ENCODE results near the gene RBPJ. TPM values are rescaled to one million over a fixed set of nuclear protein-coding genes. Genes with fewer than 3 reads are reported as not detected.

The RBPJ gene
- total RNA-seq, 2 experiments from 2014 or later, result 150 to 151 TPM

DNA sequence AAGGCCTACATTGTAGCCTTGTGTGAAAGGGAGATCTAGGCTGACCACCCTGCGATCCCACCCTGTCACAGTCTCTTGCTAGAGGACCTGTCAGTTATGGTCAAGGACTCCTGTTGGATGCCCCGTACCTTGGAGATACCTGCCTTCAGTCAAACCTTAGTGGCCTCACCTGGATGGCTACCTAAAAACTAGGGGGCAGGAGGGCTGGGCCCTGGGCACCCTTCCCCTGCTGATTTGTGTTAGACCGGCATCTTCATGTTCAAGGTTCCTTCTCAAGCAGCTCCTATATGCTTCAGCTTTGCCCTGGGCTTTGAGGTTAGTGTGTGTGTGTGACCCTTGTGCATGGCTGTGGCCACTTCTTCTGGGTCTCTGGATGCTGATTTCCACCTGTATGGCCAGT, 134.1 kb downstream of the RBPJ start:
- ChIA-PET POLR2A (no interaction called here), CTCF (no interaction called here)
- Mint-ChIP-seq H3K4me1 (ENCODE audit: low read depth) (peaks cover 16% of the 10 kb centered on the region), H3K36me3 (ENCODE audit: low read depth) (no peaks in the 10 kb centered on the region), H3K27me3 (no peaks in the 10 kb centered on the region), H3K27ac (no peak overlapping the region), H3K4me3 (no peak overlapping the region), H3K9me3 (no peaks in the 10 kb centered on the region)
- ATAC-seq (no peak), DNase-seq (no peak)
- TF ChIP-seq, protein P1, sequence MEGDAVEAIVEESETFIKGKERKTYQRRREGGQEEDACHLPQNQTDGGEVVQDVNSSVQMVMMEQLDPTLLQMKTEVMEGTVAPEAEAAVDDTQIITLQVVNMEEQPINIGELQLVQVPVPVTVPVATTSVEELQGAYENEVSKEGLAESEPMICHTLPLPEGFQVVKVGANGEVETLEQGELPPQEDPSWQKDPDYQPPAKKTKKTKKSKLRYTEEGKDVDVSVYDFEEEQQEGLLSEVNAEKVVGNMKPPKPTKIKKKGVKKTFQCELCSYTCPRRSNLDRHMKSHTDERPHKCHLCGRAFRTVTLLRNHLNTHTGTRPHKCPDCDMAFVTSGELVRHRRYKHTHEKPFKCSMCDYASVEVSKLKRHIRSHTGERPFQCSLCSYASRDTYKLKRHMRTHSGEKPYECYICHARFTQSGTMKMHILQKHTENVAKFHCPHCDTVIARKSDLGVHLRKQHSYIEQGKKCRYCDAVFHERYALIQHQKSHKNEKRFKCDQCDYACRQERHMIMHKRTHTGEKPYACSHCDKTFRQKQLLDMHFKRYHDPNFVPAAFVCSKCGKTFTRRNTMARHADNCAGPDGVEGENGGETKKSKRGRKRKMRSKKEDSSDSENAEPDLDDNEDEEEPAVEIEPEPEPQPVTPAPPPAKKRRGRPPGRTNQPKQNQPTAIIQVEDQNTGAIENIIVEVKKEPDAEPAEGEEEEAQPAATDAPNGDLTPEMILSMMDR (IDR thresholded peaks at IDR 0.05), result no peak
- intact Hi-C loops (cut with micrococcal nuclease), result loop anchor here (5.0 to 10.0 kb wide), 3 partner anchors 270 to 557 kb away; partner anchors contain the start of gene STIM2

DNA sequence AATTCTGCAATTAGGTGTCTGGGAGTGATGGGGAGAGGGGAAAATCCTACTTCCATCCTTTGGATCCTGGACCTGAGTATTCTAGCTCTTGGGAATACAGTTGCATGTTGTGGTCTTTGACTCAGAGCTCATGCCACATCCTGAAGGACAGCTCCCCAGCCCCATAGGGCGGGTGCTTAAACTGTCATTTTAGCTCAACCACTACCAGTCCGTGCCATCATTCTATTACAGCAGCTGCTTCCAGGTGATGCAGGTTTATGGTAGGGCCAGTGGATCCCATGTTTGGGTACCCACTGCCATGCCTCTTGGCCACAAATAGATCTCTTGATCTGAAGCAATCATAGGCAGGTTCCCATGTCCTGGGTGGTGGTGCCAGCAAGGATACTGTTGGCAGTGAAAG, 134.8 kb downstream of the RBPJ start:
- DNase-seq (no peak), ATAC-seq (no peak)
- intact Hi-C loops (cut with micrococcal nuclease), result loop anchor here (5.0 to 10.0 kb wide), 3 partner anchors 269 to 557 kb away; partner anchors contain the start of gene STIM2
- Mint-ChIP-seq H3K27ac (no peak overlapping the region), H3K4me3 (no peak overlapping the region), H3K36me3 (ENCODE audit: low read depth) (no peaks in the 10 kb centered on the region), H3K27me3 (no peaks in the 10 kb centered on the region), H3K4me1 (ENCODE audit: low read depth) (peaks cover 16% of the 10 kb centered on the region), H3K9me3 (no peaks in the 10 kb centered on the region)
- CTCF ChIA-PET, result no interaction called here
- POLR2A ChIA-PET, result no interaction called here
- TF ChIP-seq, protein P1 (IDR thresholded peaks at IDR 0.05), result no peak

GRCh38 chr4:26457412-26457811, 136.6 kb downstream of the RBPJ start:
- CTCF ChIA-PET, result interaction anchor here (0.9 to 1.1 kb wide), 2 partner anchors 12 to 111 kb away, joined by 3 to 4 read pairs; no protein-coding TSS in a partner anchor
- H3K4me1 Mint-ChIP-seq (ENCODE audit: low read depth), result peaks cover 16% of the 10 kb centered on the region
- TF ChIP-seq, protein P1 (IDR thresholded peaks at IDR 0.05), result no peak
- no peaks in the 10 kb centered on the region for H3K27me3 Mint-ChIP-seq
- H3K27ac Mint-ChIP-seq, result no peak overlapping the region
- intact Hi-C loops (cut with micrococcal nuclease), result loop anchor here (5.0 to 10.0 kb wide), 3 partner anchors 267 to 555 kb away; partner anchors contain the start of gene STIM2
- ATAC-seq (no peak), DNase-seq (no peak)
- H3K4me3 Mint-ChIP-seq, result no peak overlapping the region
- POLR2A ChIA-PET, result no interaction called here
- H3K36me3 Mint-ChIP-seq (ENCODE audit: low read depth), result no peaks in the 10 kb centered on the region
- H3K9me3 Mint-ChIP-seq, result no peaks in the 10 kb centered on the region

GRCh38 chr4:26458157-26458561, 137.3 kb downstream of the RBPJ start:
- ChIA-PET POLR2A (no interaction called here), CTCF (interaction anchor here (0.9 to 1.1 kb wide), 3 partner anchors 12 to 110 kb away, joined by 3 to 4 read pairs (median 4); no protein-coding TSS in a partner anchor)
- intact Hi-C loops (cut with micrococcal nuclease), result loop anchor here (5.0 to 10.0 kb wide), 3 partner anchors 267 to 554 kb away; partner anchors contain the start of gene STIM2
- Mint-ChIP-seq H3K27ac (peak overlapping the region; percentile 30), H3K36me3 (ENCODE audit: low read depth) (no peaks in the 10 kb centered on the region), H3K4me1 (ENCODE audit: low read depth) (peaks cover 16% of the 10 kb centered on the region), H3K27me3 (no peaks in the 10 kb centered on the region), H3K9me3 (no peaks in the 10 kb centered on the region), H3K4me3 (no peak overlapping the region)
- DNase-seq, result peak; percentile 20
- ATAC-seq, result peak; percentile 13
- TF ChIP-seq, protein P1 (IDR thresholded peaks at IDR 0.05), result no peak

DNA sequence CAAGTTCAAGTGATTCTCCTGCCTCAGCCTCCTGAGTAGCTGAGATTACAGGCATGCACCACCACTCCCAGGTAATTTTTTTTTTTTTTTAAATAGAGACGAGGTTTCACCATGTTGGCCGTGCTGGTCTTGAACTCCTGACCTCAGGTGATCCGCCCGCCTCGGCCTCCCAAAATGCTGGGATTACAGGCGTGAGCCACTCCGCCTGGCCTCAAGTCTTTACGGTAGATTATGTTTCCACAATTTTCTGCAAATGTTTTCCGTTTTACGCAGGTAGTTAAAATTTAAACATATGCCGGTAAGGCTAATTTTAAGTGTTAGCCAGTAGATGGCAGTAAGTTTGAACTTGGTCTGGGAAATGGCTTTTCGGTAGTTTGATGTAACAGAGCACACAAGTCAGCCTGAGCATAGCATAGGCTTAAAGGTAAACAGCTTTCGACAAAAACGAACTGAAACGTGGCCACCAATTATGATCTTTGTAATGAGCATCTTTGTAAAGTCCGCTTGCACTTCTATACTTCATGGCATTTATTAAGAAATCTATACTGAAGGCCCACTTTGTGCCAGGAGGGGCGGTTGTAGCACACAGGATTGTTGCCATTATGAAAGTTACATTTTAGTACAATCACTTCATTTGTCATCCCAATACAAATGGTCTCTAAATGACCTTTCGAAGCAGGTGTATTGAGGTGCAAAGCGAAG, 138.4 kb downstream of the RBPJ start:
- no peak overlapping the region for H3K27ac Mint-ChIP-seq
- H3K4me1 Mint-ChIP-seq (ENCODE audit: low read depth), result peaks cover 16% of the 10 kb centered on the region
- DNase-seq, result no peak
- H3K9me3 Mint-ChIP-seq, result no peaks in the 10 kb centered on the region
- POLR2A ChIA-PET, result no interaction called here
- H3K4me3 Mint-ChIP-seq, result peak overlapping the region; percentile 20
- TF ChIP-seq, protein P1 (IDR thresholded peaks at IDR 0.05), result peak; percentile 33
- CTCF ChIA-PET, result interaction anchor here (0.5 to 2.8 kb wide), 7 partner anchors 8 to 560 kb away, joined by 3 to 8 read pairs (median 3); no protein-coding TSS in a partner anchor
- H3K36me3 Mint-ChIP-seq (ENCODE audit: low read depth), result no peaks in the 10 kb centered on the region
- no peaks in the 10 kb centered on the region for H3K27me3 Mint-ChIP-seq
- peak; percentile 67 for ATAC-seq
- intact Hi-C loops (cut with micrococcal nuclease), result loop anchor here (5.0 to 10.0 kb wide), 3 partner anchors 266 to 553 kb away; partner anchors contain the start of gene STIM2
